ENCODE measurements around the gene ZNF667.

ZNF667 gene

GRCh38 chr19:56476651-56477428, at the start of gene ZNF667:
TSS of gene ZNF667 (minus strand) at chr19:56477345. CDS start at chr19:56462370, 14,975 bp downstream.
- no peaks in the 10 kb centered on the region for H3K9me3 ChIP-seq (ENCODE audit: severe bottlenecking)
- peak; percentile 23 for DNase-seq
- no peak for TF ChIP-seq CTCF (IDR thresholded peaks at IDR 0.05; ENCODE audit: low read depth, low read length)
- peaks cover 12% of the 10 kb centered on the region for H3K36me3 ChIP-seq
- peak within 1 kb of the TSS; percentile 91 for H3K4me3 ChIP-seq (ENCODE audit: low read depth, low read length)
- peak within 1 kb of the TSS; percentile 83 for H3K27ac ChIP-seq
- no peaks in the 10 kb centered on the region for H3K27me3 ChIP-seq (ENCODE audit: insufficient read depth, low read depth, severe bottlenecking)

GRCh38 chr19:56525214-56525860, 48.2 kb upstream of the ZNF667 start:
- Histone ChIP-seq H3K9me3 (ENCODE audit: severe bottlenecking) (peaks cover 46% of the 10 kb centered on the region), H3K27ac (no peak overlapping the region), H3K36me3 (no peaks in the 10 kb centered on the region), H3K4me3 (ENCODE audit: low read depth, low read length) (no peak overlapping the region), H3K27me3 (ENCODE audit: insufficient read depth, low read depth, severe bottlenecking) (no peaks in the 10 kb centered on the region)
- TF ChIP-seq CTCF (IDR thresholded peaks at IDR 0.05; ENCODE audit: low read depth, low read length): no peak
- no peak for DNase-seq

GRCh38 chr19:56508290-56508778, 31.2 kb upstream of the ZNF667 start:
- Histone ChIP-seq H3K36me3 (no peaks in the 10 kb centered on the region), H3K27ac (peak overlapping the region; percentile 95), H3K27me3 (ENCODE audit: insufficient read depth, low read depth, severe bottlenecking) (no peaks in the 10 kb centered on the region), H3K9me3 (ENCODE audit: severe bottlenecking) (no peaks in the 10 kb centered on the region), H3K4me3 (ENCODE audit: low read depth, low read length) (peak overlapping the region; percentile 69)
- DNase-seq: no peak
- TF ChIP-seq CTCF (IDR thresholded peaks at IDR 0.05; ENCODE audit: low read depth, low read length): no peak

- H3K27me3 ChIP-seq (ENCODE audit: insufficient read depth, low read depth, severe bottlenecking): no peaks in the 10 kb centered on the region
- DNase-seq: peak; percentile 99
- H3K9me3 ChIP-seq (ENCODE audit: severe bottlenecking): no peaks in the 10 kb centered on the region
- H3K36me3 ChIP-seq: no peaks in the 10 kb centered on the region
- TF ChIP-seq CTCF (IDR thresholded peaks at IDR 0.05; ENCODE audit: low read depth, low read length): no peak
- peak within 1 kb of the TSS; percentile 95 for H3K27ac ChIP-seq
- peak within 1 kb of the TSS; percentile 69 for H3K4me3 ChIP-seq (ENCODE audit: low read depth, low read length)
Observed at GRCh38 chr19:56507446-56508289, 30.5 kb upstream of the ZNF667 start, which contains the start of gene ZNF471. TSS of gene ZNF471 (plus strand) at chr19:56507855. CDS start at chr19:56511572, 3,717 bp downstream.

GRCh38 chr19:56504581-56504980, 27.4 kb upstream of the ZNF667 start:
- Histone ChIP-seq H3K9me3 (ENCODE audit: severe bottlenecking) (no peaks in the 10 kb centered on the region), H3K4me3 (ENCODE audit: low read depth, low read length) (no peak overlapping the region), H3K36me3 (no peaks in the 10 kb centered on the region), H3K27me3 (ENCODE audit: insufficient read depth, low read depth, severe bottlenecking) (no peaks in the 10 kb centered on the region), H3K27ac (no peak overlapping the region)
- no peak for TF ChIP-seq CTCF (IDR thresholded peaks at IDR 0.05; ENCODE audit: low read depth, low read length)
- DNase-seq: no peak
